OCI-LY7 (cell line): ENCODE measurements around the gene NDUFAB1.

ENCODE experiments used
- EZH2phosphoT487 ChIP-seq: fragments of 200-600 bp; sonication (generic); IDR thresholded peaks from 2 replicates; pipeline ENCODE4 v1.6.1; 2018; ENCODE audit warnings: low read depth, borderline replicate concordance, mild to moderate bottlenecking, mixed run types, antibody characterized with exemption, low read length, moderate library complexity, mixed read lengths
- TF ChIP-seq, protein P1 (sequence below): fragments of 200-600 bp; sonication (generic); conservative IDR thresholded peaks from 2 replicates; pipeline ENCODE4 v1.5.1; 2014; ENCODE audit warnings: mild to moderate bottlenecking, antibody characterized with exemption, low read length, moderate library complexity, mixed read lengths

DNA sequence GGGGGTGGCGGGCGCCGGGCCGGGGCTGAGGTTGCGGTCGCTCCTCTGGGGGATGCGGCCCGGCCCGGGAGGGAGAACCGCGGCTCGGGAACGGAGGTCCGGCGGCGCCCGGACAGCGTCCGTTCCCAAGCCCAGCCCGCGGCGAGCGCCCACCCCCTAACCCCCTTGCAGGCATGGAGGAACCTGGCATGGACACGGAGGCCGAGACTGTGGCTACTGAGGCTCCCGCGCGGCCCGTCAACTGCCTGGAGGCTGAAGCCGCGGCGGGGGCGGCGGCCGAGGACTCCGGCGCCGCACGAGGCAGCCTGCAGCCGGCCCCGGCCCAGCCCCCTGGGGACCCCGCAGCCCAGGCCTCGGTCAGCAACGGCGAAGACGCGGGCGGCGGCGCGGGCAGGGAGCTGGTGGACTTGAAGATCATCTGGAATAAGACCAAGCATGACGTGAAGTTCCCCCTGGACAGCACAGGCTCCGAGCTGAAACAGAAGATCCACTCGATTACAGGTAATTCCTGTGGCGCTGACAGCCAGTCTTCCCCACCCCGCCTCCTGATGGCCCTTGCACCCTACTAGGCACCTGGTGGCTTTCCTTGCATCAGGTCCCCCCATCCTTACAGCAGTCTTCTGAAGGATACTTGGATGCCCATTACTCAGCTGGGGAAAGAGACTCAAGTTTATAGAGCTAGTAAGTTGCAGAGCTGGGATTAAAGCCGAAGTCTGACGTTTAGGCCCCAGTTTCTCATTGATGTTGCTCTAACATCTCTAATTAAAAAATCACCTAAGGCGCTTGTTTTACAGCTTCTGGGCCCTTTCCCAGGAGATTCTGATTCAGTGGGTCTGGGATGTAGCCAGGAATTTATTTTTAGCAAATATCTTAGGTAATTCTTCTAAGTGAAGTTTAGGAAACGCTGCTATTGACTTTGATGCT lies 38.1 kb downstream of the NDUFAB1 start:
- TF ChIP-seq, protein P1, sequence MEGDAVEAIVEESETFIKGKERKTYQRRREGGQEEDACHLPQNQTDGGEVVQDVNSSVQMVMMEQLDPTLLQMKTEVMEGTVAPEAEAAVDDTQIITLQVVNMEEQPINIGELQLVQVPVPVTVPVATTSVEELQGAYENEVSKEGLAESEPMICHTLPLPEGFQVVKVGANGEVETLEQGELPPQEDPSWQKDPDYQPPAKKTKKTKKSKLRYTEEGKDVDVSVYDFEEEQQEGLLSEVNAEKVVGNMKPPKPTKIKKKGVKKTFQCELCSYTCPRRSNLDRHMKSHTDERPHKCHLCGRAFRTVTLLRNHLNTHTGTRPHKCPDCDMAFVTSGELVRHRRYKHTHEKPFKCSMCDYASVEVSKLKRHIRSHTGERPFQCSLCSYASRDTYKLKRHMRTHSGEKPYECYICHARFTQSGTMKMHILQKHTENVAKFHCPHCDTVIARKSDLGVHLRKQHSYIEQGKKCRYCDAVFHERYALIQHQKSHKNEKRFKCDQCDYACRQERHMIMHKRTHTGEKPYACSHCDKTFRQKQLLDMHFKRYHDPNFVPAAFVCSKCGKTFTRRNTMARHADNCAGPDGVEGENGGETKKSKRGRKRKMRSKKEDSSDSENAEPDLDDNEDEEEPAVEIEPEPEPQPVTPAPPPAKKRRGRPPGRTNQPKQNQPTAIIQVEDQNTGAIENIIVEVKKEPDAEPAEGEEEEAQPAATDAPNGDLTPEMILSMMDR = no peak
- TF ChIP-seq EZH2phosphoT487 = no peak
